Cardiac ventricle fibroblast (primary cell): Measurements from ENCODE around the gene PRAMEF20. TPM values are rescaled to one million over a fixed set of nuclear protein-coding genes. Genes with fewer than 3 reads are reported as not detected.

Source experiments
- total RNA-seq: library from RNA; depleted of rRNA; stranded (reverse); fragments of >200 nt; gene quantifications from 2 replicates; pipeline ENCODE4 v1.2.3, GENCODE V29; 2015

The PRAMEF20 gene
- not detected in 2 replicates for total RNA-seq

DNA sequence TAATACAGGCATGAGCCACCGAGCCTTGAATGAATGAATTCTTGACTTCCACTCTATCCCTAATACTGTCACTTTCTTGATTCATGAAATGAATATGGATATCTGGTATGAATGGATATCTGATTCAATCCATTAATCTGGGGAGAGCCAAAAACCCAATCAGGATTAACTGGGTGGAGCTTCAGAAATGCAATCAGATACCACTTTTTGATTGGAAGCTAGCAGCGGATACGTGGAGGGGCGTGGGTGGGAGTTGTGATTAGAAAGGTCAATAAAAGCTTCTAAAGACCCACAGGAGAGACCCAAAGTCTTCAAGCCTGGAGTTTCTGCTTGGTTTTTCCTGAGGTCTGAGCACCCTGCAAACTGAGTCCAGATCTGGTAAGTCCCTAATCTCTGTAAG lies at the start of gene PRAMEF20:
Gene PRAMEF20 (plus strand): TSS at position 301 of the 400 bp plus-strand sequence. CDS start 5,905 bp downstream, outside the sequence.

GRCh38 chr1:13389332-13389731 lies 20.9 kb upstream of the PRAMEF20 start, which contains the start of gene PRAMEF17:
Gene PRAMEF17 (plus strand): TSS chr1:13389632. CDS start chr1:13389658, 26 bp downstream.

Other genes with a start within 250 kb of the PRAMEF20 start
- gene HNRNPCL4, start 244.8 kb upstream of the PRAMEF20 start, total RNA-seq, result not detected in 2 replicates
- not detected in 2 replicates for gene PRAMEF9, start 238.6 kb upstream of the PRAMEF20 start, total RNA-seq
- gene PRAMEF13, start 209.0 kb upstream of the PRAMEF20 start, total RNA-seq, result not detected in 2 replicates
- not detected in 2 replicates for gene PRAMEF18, start 184.3 kb upstream of the PRAMEF20 start, total RNA-seq
- gene PRAMEF5, start 156.3 kb upstream of the PRAMEF20 start, total RNA-seq, result not detected in 2 replicates
- not detected in 2 replicates for gene PRAMEF8, start 125.3 kb upstream of the PRAMEF20 start, total RNA-seq
- gene PRAMEF33, start 106.9 kb upstream of the PRAMEF20 start, total RNA-seq, result not detected in 2 replicates
- not detected in 2 replicates for gene PRAMEF15, start 94.9 kb upstream of the PRAMEF20 start, total RNA-seq
- gene PRAMEF14, start 63.3 kb upstream of the PRAMEF20 start, total RNA-seq, result not detected in 2 replicates
- gene PRAMEF19, start 38.5 kb upstream of the PRAMEF20 start, total RNA-seq, result not detected in 2 replicates
- gene PRAMEF17, start 20.8 kb upstream of the PRAMEF20 start, total RNA-seq, result not detected in 2 replicates
- gene LRRC38, start 103.6 kb downstream of the PRAMEF20 start, total RNA-seq, result not detected in 2 replicates
- 39.3 and 50.9 TPM in 2 replicates for gene PDPN, start 173.4 kb downstream of the PRAMEF20 start, total RNA-seq